Psoas muscle (tissue), 8 donors: Measurements from ENCODE around the gene SIGLEC11. TPM values are rescaled to one million over a fixed set of nuclear protein-coding genes. Genes with fewer than 3 reads are reported as not detected.

ENCODE experiments used
- ATAC-seq, 4 donors: fragments of 200-7000 bp; cut with Tn5 transposase; one replicate each; pipeline ENCODE4 v1.9.1; 2020; ENCODE audit warnings: moderate library complexity in 3 of 4, mild to moderate bottlenecking in 2 of 4
- DNase-seq, 2 donors: peaks; one replicate each; pipeline ENCODE4 v3.0.0-alpha.2; 2020
- H3K27ac ChIP-seq: fragments of 200-600 bp; one replicate; pipeline ENCODE4 v1.8.0; 2022
- H3K27me3 ChIP-seq, 3 donors: fragments of 200-600 bp in 1 of 3; one replicate each; pipeline versions ENCODE4 v1.6.1 to v1.8.0; 2013 to 2022; ENCODE audit warnings: low read length in 2 of 3, mild to moderate bottlenecking in 2 of 3, moderate library complexity in 1 of 3; ENCODE audit not compliant: insufficient read depth in 3 of 3
- H3K36me3 ChIP-seq, 2 donors: fragments of 200-600 bp in 1 of 2; one replicate each; pipeline versions ENCODE4 v1.6.1 to v1.8.0; 2013 to 2022; ENCODE audit warnings: low read depth in 1 of 2, mild to moderate bottlenecking in 1 of 2, moderate library complexity in 1 of 2; ENCODE audit not compliant: insufficient read depth in 1 of 2
- H3K4me1 ChIP-seq: fragments of 200-600 bp; one replicate; pipeline ENCODE4 v1.8.0; 2022
- H3K4me3 ChIP-seq: fragments of 200-600 bp; one replicate; pipeline ENCODE4 v1.8.0; 2022; ENCODE audit warnings: mild to moderate bottlenecking
- H3K9me3 ChIP-seq: fragments of 200-600 bp; one replicate; pipeline ENCODE4 v1.8.0; 2022
- WGBS, 3 donors: extraction: QIAGEN DNeasy Blood & Tissue Kit; methylation state at CpG; one replicate each; pipeline versions ENCODE4 v1.1.6 to v1.1.7; 2013; 5-methylcytosine and 5-hydroxymethylcytosine counted together
- intact Hi-C, 2 donors: fragments of 100-400 bp; cut with DNase I; formaldehyde crosslinking; loops; one replicate each; pipeline versions ENCODE4 v1.11.0 to v1.14.2; 2022
- polyA plus RNA-seq, 3 donors: library from polyadenylated mRNA; stranded (reverse); fragments of 200-250 nt; gene quantifications; one replicate each; pipeline ENCODE4 v1.2.3, GENCODE V29; 2013
- total RNA-seq, 4 donors: library from RNA; stranded (reverse); fragmentation: NEBNext Ultra II Directional in 2 of 4; extraction: Animal tissue kit (Norgen Biotek cat#: 25700) in 2 of 4; gene quantifications; one replicate each; pipeline versions ENCODE4 v1.2.1 to v1.2.4, GENCODE V29; 2021 to 2023
- TF ChIP-seq, protein P1 (sequence below): fragments of 200-600 bp; IDR thresholded peaks from one replicate; pipeline ENCODE4 v1.8.0; 2022; ENCODE audit warnings: antibody characterized with exemption
- donor health status: healthy with polysubstance abuse.
- donor health status: DM: no; HTN: no; CAD: no; lungs with moderate emphysema.
- donor health status: Bipolar disorder and iron deficiency.
- donor health status: healthy.
- donor health status: DM: yes; HTN: yes; CAD: no.
- donor health status: DM: no; HTN: no; CAD: no.
- donor health status: DM: no; HTN: no; CAD: no.
- donor health status: DM: yes; HTN: yes; CAD: no.

The SIGLEC11 gene
- total and polyA plus RNA-seq, 7 donors = 0.13 to 0.38 (median 0.29) TPM; not detected in 1

DNA sequence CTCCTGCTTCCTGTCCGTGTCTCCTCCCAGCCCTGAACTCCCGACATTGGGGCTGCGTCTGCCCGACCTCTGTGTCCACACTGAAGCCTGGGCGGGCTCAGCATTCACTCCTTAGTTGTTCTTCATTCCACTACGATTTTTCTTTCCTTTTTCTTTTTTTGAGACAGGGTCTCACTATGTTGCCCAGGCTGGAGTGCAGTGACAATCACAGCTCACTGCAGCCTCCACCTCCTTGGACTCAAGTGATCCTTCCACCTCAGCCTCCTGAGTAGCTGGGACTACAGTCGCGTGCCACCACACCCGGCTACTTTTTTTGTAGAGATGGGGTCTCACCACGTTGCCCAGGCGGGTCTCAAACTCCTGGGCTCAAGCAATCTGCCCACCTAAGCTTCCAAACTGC lies 23.5 kb upstream of the SIGLEC11 start:
- Histone ChIP-seq H3K36me3 (peaks cover 0 to 73% of the 10 kb centered on the region in 2 donors), H3K4me3 (no peak overlapping the region), H3K4me1 (no peaks in the 10 kb centered on the region), H3K9me3 (no peaks in the 10 kb centered on the region), H3K27me3 (no peaks in the 10 kb centered on the region), H3K27ac (no peak overlapping the region)
- intact Hi-C loops = loop anchor here in 1 of 2 donors (5.0 kb wide), 1 partner anchor 47 kb away; no protein-coding TSS in a partner anchor
- DNase-seq (no peak), ATAC-seq (no peak)
- WGBS, 3 donors = 87 to 93% (median 92%) methylated on average over 11 of the region's 11 CpGs
- TF ChIP-seq, protein P1, sequence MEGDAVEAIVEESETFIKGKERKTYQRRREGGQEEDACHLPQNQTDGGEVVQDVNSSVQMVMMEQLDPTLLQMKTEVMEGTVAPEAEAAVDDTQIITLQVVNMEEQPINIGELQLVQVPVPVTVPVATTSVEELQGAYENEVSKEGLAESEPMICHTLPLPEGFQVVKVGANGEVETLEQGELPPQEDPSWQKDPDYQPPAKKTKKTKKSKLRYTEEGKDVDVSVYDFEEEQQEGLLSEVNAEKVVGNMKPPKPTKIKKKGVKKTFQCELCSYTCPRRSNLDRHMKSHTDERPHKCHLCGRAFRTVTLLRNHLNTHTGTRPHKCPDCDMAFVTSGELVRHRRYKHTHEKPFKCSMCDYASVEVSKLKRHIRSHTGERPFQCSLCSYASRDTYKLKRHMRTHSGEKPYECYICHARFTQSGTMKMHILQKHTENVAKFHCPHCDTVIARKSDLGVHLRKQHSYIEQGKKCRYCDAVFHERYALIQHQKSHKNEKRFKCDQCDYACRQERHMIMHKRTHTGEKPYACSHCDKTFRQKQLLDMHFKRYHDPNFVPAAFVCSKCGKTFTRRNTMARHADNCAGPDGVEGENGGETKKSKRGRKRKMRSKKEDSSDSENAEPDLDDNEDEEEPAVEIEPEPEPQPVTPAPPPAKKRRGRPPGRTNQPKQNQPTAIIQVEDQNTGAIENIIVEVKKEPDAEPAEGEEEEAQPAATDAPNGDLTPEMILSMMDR = no peak

DNA sequence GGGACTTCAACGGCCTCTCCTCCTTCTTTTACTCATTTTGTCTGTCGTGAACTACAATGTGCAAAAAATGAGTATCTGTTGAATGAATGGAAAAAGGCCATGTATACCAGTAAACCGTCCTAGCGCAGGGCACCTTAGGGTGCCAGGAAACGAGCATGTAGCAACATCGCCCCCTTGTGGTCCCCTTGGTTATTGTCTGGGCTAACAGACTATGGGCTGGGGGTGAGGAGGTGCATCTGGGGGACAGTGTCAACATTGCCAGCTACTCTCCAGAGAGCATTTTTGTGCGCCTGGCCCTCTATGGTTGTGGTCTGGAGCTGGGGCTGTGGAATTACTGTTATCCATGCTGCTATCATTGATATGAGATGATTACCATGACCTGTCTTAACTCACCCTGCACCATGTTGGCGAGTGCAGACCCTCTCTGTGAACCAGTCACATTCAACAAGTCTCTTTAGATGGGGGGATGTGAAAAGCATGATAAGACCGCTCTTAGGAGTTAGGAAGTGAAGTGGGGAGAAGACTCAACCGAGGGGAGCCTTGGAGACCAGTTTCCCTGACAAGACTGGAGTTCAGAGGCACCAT lies 22.8 kb upstream of the SIGLEC11 start:
- H3K4me1 ChIP-seq = no peaks in the 10 kb centered on the region
- H3K4me3 ChIP-seq = no peak overlapping the region
- TF ChIP-seq, protein P1 = peak; percentile 78
- H3K36me3 ChIP-seq = peaks cover 0 to 72% of the 10 kb centered on the region in 2 donors
- no peaks in the 10 kb centered on the region for H3K27me3 ChIP-seq
- H3K27ac ChIP-seq = no peak overlapping the region
- WGBS, 3 donors = 41 to 52% (median 43%) methylated on average over 10 of the region's 10 CpGs
- intact Hi-C loops = loop anchor here (1.0 to 5.0 kb wide), 2 partner anchors 46 kb away; no protein-coding TSS in a partner anchor
- ATAC-seq (peak; percentile 49 to 75 (median 60)), DNase-seq (peak; percentile 34 to 75)
- no peaks in the 10 kb centered on the region for H3K9me3 ChIP-seq

DNA sequence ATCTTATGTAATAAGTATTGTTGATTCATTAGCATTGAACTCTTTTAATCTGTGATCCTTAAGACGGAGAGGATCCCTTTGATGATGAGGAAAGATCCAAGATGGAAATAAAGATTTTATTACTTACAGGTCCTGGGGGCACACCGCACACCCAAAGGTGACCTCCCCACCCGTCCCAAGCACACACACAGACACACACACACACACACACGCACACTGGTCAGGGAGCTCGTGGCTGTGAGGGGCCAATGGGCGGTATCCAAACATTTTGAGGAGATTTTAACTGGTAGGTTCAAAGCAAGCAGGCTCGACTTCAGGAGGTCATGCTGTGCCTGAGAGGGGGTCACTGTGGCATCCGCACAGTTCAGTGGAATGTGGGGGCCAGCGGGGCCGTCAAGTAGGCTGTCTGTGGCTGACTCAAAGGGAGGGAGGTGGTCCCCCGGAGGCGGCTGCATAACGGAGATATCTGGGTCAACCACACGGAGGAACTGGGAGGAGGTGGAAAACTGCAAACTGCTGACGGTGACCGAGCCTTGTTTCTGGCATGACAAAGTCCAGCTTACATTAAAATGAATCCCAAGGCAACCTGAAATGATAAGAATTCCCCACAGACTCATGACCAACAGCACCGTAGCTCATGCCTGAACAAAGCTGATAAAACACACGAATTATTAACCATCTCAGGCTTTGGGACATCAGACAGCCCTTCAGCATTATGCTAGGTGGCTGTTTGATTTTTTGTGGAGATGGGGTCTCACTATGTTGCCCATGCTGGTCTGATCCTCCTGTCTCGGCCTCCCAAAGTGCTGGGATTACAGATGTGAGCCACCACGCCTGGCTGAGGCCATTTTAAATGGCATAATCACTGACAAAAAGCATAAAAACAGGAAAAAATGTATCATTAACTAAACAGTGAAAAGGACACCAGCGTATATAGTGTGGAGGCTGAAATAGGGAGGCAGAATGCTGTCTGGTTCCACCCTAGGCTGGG lies 20.9 kb upstream of the SIGLEC11 start:
- Histone ChIP-seq H3K36me3 (peaks cover 0 to 75% of the 10 kb centered on the region in 2 donors), H3K4me1 (no peaks in the 10 kb centered on the region), H3K4me3 (no peak overlapping the region), H3K27me3 (no peaks in the 10 kb centered on the region), H3K9me3 (no peaks in the 10 kb centered on the region), H3K27ac (no peak overlapping the region)
- 80 to 86% (median 83%) methylated on average over 21 of the region's 21 CpGs for WGBS, 3 donors
- DNase-seq = no peak
- no peak for ATAC-seq
- intact Hi-C loops = loop anchor here in 1 of 2 donors (5.0 kb wide), 1 partner anchor 45 kb away; no protein-coding TSS in a partner anchor
- TF ChIP-seq, protein P1 = no peak

DNA sequence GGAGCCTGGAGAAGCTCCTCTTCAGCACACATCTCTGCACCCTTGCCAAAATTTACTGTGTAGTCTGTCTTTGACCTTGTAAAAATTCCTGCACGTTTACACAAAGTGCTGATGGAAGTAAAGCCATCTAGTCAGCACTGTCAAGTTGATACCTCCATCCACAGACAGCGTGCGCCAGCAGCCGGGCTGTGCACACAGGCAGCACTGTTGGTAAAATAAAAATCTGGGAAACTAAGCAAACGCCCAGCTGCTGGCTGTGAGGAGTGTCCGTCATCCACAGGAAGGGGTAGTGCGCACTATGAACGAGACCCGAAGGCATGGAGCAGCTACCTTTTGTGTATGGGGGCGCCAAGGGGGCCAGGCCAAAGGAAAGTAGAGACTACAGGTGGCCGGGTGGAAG lies 17.4 kb upstream of the SIGLEC11 start:
- no peak overlapping the region for H3K27ac ChIP-seq
- intact Hi-C loops = no loop called here
- no peaks in the 10 kb centered on the region for H3K4me1 ChIP-seq
- peaks cover 0 to 59% of the 10 kb centered on the region in 2 donors for H3K36me3 ChIP-seq
- H3K27me3 ChIP-seq = no peaks in the 10 kb centered on the region
- DNase-seq (peak in 1 of 2 donors; percentile 33), ATAC-seq (no peak)
- TF ChIP-seq, protein P1 = no peak
- H3K4me3 ChIP-seq = no peak overlapping the region
- 82 to 84% (median 84%) methylated on average over 11 of the region's 11 CpGs for WGBS, 3 donors
- no peaks in the 10 kb centered on the region for H3K9me3 ChIP-seq
